ENCODE results near the gene TFDP1. TPM values are rescaled to one million over a fixed set of nuclear protein-coding genes. Genes with fewer than 3 reads are reported as not detected.

Gene TFDP1
- total RNA-seq, 1 experiment from 2014 or later, result 423 TPM

GRCh38 chr13:113565526-113566226 is 18.9 kb upstream of the TFDP1 start:
- Histone ChIP-seq H3K4me1 (replicated peaks) (peaks cover 12% of the 10 kb centered on the region), H3K4me3 (no peak overlapping the region), H3K36me3 (no peaks in the 10 kb centered on the region), H3K27ac (no peak overlapping the region), H3K9me3 (replicated peaks) (no peaks in the 10 kb centered on the region), H3K27me3 (replicated peaks) (peaks cover 4% of the 10 kb centered on the region; the same call in 1 of the 2 replicates)
- peak in 1 of 2 experiments; percentile 53 for DNase-seq (ENCODE audit: low read depth in 1 of 2, low spot score in 2 of 2)

- Histone ChIP-seq H3K4me3 (no peak overlapping the region), H3K4me1 (replicated peaks) (peaks cover 12% of the 10 kb centered on the region), H3K9me3 (replicated peaks) (no peaks in the 10 kb centered on the region), H3K36me3 (no peaks in the 10 kb centered on the region), H3K27me3 (replicated peaks) (peaks cover 4% of the 10 kb centered on the region; the same call in 1 of the 2 replicates), H3K27ac (no peak overlapping the region)
- DNase-seq (ENCODE audit: low read depth in 1 of 2, low spot score in 2 of 2), result peak in 1 of 2 experiments; percentile 51
Measured at GRCh38 chr13:113566227-113566561, 18.4 kb upstream of the TFDP1 start.

GRCh38 chr13:113567681-113568080 is 16.9 kb upstream of the TFDP1 start:
- peak in 1 of 2 experiments; percentile 47 for DNase-seq (ENCODE audit: low read depth in 1 of 2, low spot score in 2 of 2)
- Histone ChIP-seq H3K9me3 (replicated peaks) (no peaks in the 10 kb centered on the region), H3K4me1 (replicated peaks) (peaks cover 3% of the 10 kb centered on the region), H3K36me3 (no peaks in the 10 kb centered on the region), H3K27me3 (replicated peaks) (peaks cover 4% of the 10 kb centered on the region; the same call in 1 of the 2 replicates), H3K27ac (no peak overlapping the region), H3K4me3 (no peak overlapping the region)

GRCh38 chr13:113573065-113573464 is 11.5 kb upstream of the TFDP1 start:
- Histone ChIP-seq H3K27ac (no peak overlapping the region), H3K9me3 (replicated peaks) (peaks cover 9% of the 10 kb centered on the region; the same call in 1 of the 2 replicates), H3K4me3 (no peak overlapping the region), H3K36me3 (no peaks in the 10 kb centered on the region), H3K27me3 (replicated peaks) (no peaks in the 10 kb centered on the region; the same call in none of the 2 replicates), H3K4me1 (replicated peaks) (no peaks in the 10 kb centered on the region)
- peak in 1 of 2 experiments; percentile 29 for DNase-seq (ENCODE audit: low read depth in 1 of 2, low spot score in 2 of 2)

GRCh38 chr13:113576597-113576996 is 8.0 kb upstream of the TFDP1 start:
- no peak for DNase-seq (ENCODE audit: low read depth in 1 of 2, low spot score in 2 of 2)
- Histone ChIP-seq H3K9me3 (replicated peaks) (peaks cover 12% of the 10 kb centered on the region; the same call in 1 of the 2 replicates), H3K4me1 (replicated peaks) (no peaks in the 10 kb centered on the region), H3K36me3 (no peaks in the 10 kb centered on the region), H3K27me3 (replicated peaks) (no peaks in the 10 kb centered on the region; the same call in 1 of the 2 replicates), H3K4me3 (no peak overlapping the region), H3K27ac (no peak overlapping the region)

GRCh38 chr13:113577881-113578435 is 6.6 kb upstream of the TFDP1 start:
- Histone ChIP-seq H3K36me3 (no peaks in the 10 kb centered on the region), H3K4me3 (no peak overlapping the region), H3K9me3 (replicated peaks) (peaks cover 12% of the 10 kb centered on the region; the same call in 1 of the 2 replicates), H3K27ac (no peak overlapping the region), H3K4me1 (replicated peaks) (no peaks in the 10 kb centered on the region), H3K27me3 (replicated peaks) (no peaks in the 10 kb centered on the region; the same call in 1 of the 2 replicates)
- no peak for DNase-seq (ENCODE audit: low read depth in 1 of 2, low spot score in 2 of 2)

- Histone ChIP-seq H3K27ac (no peak overlapping the region), H3K27me3 (replicated peaks) (no peaks in the 10 kb centered on the region; the same call in 1 of the 2 replicates), H3K4me3 (no peak overlapping the region), H3K9me3 (replicated peaks) (peaks cover 15% of the 10 kb centered on the region; the same call in 1 of the 2 replicates), H3K4me1 (replicated peaks) (peaks cover 4% of the 10 kb centered on the region), H3K36me3 (no peaks in the 10 kb centered on the region; the same call in 1 of the 2 replicates)
- peak in 1 of 2 experiments; percentile 47 for DNase-seq (ENCODE audit: low read depth in 1 of 2, low spot score in 2 of 2)
Measured at GRCh38 chr13:113579686-113580085, 4.9 kb upstream of the TFDP1 start.

- Histone ChIP-seq H3K36me3 (peaks cover 18% of the 10 kb centered on the region), H3K27ac (no peak overlapping the region), H3K4me3 (no peak overlapping the region), H3K27me3 (replicated peaks) (no peaks in the 10 kb centered on the region; the same call in 1 of the 2 replicates), H3K9me3 (replicated peaks) (peaks cover 9% of the 10 kb centered on the region), H3K4me1 (replicated peaks) (peaks cover 20% of the 10 kb centered on the region)
- peak in 1 of 2 experiments; percentile 47 for DNase-seq (ENCODE audit: low read depth in 1 of 2, low spot score in 2 of 2)
Measured at GRCh38 chr13:113581871-113582270, 2.7 kb upstream of the TFDP1 start.

- H3K4me3 ChIP-seq, result no peak overlapping the region
- peaks cover 24% of the 10 kb centered on the region for H3K4me1 ChIP-seq (replicated peaks)
- H3K27ac ChIP-seq, result no peak overlapping the region
- H3K9me3 ChIP-seq (replicated peaks), result peaks cover 11% of the 10 kb centered on the region
- no peaks in the 10 kb centered on the region for H3K27me3 ChIP-seq (replicated peaks)
- peak in 1 of 2 experiments; percentile 62 for DNase-seq (ENCODE audit: low read depth in 1 of 2, low spot score in 2 of 2)
- H3K36me3 ChIP-seq, result peaks cover 30% of the 10 kb centered on the region
Measured at GRCh38 chr13:113582841-113583631, 1.5 kb upstream of the TFDP1 start.

- Histone ChIP-seq H3K9me3 (replicated peaks) (peaks cover 10% of the 10 kb centered on the region), H3K4me3 (peak overlapping the region; percentile 97), H3K36me3 (peaks cover 50% of the 10 kb centered on the region), H3K27me3 (replicated peaks) (no peaks in the 10 kb centered on the region), H3K4me1 (replicated peaks) (peaks cover 24% of the 10 kb centered on the region), H3K27ac (peak overlapping the region; percentile 55)
- peak; percentile 70 to 72 for DNase-seq (ENCODE audit: low read depth in 1 of 2, low spot score in 2 of 2)
Measured at GRCh38 chr13:113584870-113585671, 518 bp downstream of the TFDP1 start.

- Histone ChIP-seq H3K4me3 (peak overlapping the region; percentile 97), H3K4me1 (replicated peaks) (peaks cover 24% of the 10 kb centered on the region), H3K9me3 (replicated peaks) (peaks cover 8% of the 10 kb centered on the region), H3K27me3 (replicated peaks) (no peaks in the 10 kb centered on the region), H3K27ac (no peak overlapping the region), H3K36me3 (peaks cover 58% of the 10 kb centered on the region)
- peak in 1 of 2 experiments; percentile 44 for DNase-seq (ENCODE audit: low read depth in 1 of 2, low spot score in 2 of 2)
Measured at GRCh38 chr13:113585896-113586295, 1.3 kb downstream of the TFDP1 start.

- no peak overlapping the region for H3K4me3 ChIP-seq
- peaks cover 68% of the 10 kb centered on the region for H3K36me3 ChIP-seq
- peaks cover 8% of the 10 kb centered on the region for H3K9me3 ChIP-seq (replicated peaks)
- no peaks in the 10 kb centered on the region for H3K27me3 ChIP-seq (replicated peaks)
- no peak overlapping the region for H3K27ac ChIP-seq
- H3K4me1 ChIP-seq (replicated peaks), result peaks cover 24% of the 10 kb centered on the region
- peak in 1 of 2 experiments; percentile 57 for DNase-seq (ENCODE audit: low read depth in 1 of 2, low spot score in 2 of 2)
Measured at GRCh38 chr13:113586661-113587479, 2.3 kb downstream of the TFDP1 start.
